GM18519 (cell line): ENCODE measurements around the gene PIK3CD.

Experiments
- ATAC-seq: cut with Tn5 transposase; IDR thresholded peaks from one replicate; pipeline ENCODE4 v1.9.1; 2021; ENCODE audit warnings: mild to moderate bottlenecking, moderate library complexity; ENCODE audit not compliant: unreplicated experiment, low FRiP score

The PIK3CD gene

DNA sequence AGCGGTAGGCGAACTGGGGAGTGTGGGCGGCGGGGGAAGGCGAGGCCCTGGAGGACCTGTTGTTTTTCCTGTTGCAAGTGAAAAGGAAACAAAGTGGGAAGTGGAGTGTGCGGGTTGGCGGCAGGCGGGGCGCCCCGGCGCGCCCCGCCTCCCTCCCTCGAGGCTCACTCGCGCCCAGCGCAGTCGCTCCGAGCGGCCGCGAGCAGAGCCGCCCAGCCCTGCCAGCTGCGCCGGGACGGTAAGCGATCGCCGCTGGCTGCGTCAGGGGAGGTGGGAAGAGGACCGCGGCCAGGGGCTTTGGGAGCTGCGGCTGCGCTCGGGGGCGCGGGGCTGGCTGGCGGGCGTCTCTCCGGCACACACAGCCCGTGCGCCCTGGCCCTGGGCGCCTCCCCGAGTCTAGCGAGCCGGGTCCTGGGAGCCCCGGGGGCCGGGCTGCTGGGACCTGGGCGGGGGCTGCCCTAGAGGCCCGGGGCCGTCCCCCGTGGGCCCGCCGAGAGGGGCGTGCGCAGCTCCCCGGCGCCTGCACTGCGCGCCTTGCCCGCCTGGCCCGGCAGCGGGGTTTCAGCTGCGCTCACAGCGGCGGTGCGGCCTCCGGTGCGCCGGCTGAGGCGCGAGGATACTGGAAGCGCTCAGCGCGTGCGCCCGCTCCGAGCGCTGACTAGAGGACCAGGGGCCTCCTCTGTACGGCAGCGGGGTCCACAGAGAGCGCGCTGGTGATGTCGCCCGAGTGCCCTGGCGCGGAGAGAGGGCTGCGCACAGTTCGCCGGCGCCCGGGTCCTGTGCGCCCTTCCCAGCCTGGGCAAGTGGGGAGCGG lies at the start of gene PIK3CD:
TSS of gene PIK3CD (plus strand) at position 167 of the 814 bp plus-strand sequence. CDS start 58,725 bp downstream, outside the sequence.
- ATAC-seq, result no peak

DNA sequence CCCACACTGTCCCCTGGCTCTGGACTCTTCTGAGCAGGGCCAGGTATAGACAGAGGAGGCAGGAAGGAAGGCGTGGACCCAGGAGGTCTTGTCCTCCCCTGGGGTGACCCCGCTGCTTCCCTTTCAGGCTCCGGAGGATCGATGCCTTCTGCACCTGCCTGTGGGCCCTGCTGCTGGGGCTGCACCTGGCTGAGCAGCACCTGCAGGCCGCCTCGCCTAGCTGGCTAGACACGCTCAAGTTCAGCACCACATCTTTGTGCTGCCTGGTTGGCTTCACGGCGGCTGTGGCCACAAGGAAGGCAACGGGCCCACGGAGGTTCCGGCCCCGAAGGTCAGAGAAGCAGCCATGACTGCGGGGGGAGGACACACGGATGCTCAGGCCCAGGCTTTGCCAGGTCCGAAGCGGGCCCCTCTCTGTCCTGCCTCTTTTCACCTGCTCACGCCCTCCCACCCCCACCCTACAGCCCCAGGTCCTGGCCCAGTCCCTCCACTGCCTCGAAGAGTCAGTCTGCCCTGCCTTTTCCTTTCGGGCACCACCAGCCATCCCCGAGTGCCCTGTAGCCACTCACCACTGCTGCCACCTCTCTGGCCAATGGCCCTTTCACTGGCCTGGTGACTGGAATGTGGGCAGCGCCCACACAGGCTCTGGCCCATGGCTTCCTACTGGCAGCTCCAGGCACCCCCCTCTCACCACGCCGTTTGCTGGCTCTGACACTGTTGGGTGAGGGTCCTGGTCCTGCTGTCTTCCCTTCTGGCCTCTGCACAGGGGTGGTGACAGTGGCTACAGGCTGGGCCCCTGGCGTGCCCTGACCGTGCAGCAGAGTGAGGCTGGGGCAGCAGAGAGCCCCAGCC lies 49.4 kb upstream of the PIK3CD start:
- no peak for ATAC-seq

DNA sequence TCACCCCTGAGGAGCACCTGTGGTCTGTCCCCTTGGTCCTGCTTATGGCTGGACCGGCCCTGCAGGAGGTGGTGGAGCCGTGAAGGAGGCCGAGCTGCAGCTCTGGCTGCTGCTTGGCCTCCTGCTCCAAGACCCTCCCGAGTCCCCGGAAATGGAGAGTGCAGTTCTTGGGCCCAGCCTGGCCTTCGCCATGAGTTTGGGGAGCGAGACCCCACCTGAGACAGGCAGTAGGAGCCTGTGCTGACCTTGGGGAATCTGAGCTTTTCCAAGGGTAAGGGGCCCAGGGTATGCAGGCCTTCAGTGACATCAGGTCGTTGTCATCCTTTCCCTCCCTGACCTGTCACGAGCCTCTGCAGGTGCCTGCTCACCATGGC lies 48.8 kb upstream of the PIK3CD start:
- no peak for ATAC-seq

DNA sequence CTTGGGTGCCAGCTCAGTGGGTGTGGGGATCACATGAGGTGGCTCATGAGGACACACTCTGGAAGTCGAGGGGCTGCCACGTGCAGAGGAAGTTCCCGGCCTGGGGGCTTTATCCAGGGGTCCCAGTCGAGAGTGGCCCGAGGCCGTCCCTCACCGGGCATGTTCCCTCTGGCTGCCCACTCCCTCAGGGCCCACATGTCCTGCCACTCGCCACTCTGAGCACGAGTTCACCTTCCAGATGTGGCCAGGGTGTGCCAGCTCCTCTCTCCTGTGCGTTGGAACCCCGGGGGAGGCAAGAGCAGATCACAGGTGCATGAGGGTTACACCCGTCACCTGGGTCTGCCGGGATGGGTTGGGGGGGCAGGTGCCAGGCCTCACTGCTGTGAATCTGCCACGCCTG lies 48.2 kb upstream of the PIK3CD start:
- no peak for ATAC-seq

DNA sequence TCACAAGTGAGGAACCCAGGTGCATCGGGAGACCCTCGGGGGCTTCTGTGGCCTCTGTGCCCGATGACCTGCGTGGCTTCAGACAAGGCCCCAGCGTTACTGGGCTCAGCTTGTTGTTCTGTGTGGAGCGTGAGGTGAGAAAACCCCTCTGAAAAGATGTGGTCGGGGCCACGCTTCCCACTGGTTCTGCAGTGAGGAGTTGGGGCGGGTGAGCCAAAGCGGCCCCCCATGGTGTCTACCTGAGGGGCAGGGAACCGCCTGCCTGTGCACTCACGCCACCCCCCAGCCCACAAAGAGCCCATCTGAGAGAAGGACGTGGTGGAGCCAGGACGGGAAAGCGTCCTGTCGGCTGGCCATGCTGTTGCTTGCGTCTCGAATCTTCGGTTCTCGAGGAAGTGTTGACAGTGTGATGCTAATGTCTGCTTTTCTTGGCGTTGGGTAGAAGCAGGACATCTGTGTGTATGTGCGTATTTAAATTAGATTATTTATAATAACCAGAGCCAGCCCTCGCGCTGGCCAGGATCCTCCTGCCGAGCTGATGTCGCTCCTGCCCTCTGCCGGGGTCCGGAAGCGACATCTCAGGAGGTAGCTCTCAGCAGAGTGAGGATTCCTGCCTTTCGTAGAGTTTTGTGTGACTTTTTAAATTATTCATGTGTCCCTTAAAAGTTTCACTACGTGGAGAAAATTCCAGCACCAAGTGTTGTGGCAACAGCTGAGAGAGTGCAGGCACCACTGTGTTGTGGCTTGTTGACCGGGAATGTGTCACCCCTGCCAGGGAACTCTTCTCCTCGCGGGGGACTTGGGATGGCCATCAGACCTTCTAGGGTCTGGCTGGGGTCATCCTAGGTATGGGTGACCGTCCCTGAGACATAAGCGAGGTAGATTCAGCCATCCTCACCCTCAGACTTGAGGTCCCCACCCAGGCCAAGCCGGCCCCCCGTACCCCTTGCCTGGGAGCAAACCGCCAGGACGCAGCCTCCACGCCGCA lies 47.5 kb upstream of the PIK3CD start:
- ATAC-seq, result no peak

DNA sequence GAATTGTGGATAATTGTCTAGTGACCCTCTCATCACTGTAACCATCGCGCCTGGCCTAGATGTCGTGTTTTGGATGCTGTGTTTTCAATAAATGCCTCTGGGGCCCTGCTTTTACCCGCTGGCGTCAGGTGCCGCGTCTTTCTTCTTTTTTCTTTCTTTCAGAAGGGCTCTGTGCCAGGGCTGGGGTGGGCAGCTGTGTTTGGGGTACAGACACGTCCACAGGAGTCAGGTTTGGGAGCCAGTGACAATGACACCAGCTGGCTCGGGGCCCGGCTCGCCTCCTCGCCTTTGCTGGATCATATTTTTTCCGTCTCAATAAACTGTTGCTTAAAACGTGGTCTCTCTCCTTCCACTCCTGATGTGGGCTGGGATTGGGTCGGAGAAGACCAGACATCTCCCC lies 46.7 kb upstream of the PIK3CD start:
- ATAC-seq, result no peak

DNA sequence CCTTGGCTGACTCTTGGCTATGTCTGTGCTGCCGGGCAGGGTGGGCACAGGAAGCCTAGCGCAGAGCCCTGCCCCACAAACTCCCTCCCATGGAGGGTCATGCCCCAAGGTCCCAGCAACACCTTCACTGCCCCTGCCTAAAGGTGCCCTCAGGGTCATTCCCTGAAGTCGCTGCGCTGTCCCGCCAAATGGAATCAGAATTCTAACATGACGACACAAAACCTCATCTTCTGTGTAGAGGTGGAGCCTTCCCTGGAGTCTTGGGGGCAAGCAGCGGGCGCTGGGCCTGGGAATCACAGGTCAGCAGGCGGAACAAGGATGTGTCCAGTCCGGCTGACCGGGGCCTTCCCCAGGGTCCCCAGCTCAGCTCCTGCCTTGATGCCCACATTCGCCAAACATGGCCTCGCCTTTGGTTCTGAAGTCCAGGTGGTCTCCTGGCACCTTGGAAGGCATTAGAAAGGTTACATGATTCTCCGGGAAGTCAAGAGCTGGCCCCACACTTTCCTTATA lies 45.5 kb upstream of the PIK3CD start:
- ATAC-seq, result no peak

DNA sequence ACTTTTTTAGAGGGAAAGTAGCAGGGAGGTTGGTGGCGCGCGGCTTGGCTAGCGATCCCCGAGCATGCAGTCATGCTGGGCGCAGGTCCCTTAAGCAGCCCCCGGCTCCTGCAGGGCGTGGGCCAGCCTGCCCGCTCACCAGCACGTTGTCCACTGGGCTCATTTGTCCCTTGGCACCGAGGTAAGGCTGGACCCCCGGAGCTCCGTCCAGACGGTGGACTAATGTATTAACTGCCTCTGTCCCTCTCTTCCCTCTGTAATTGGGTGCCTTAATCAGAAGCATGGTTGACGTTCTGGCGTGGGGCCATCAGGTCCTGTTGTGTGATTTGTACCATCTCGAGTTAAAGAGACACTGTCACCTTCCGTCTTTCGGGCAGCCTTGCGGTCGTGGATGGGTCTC lies 45.1 kb upstream of the PIK3CD start:
- no peak for ATAC-seq

DNA sequence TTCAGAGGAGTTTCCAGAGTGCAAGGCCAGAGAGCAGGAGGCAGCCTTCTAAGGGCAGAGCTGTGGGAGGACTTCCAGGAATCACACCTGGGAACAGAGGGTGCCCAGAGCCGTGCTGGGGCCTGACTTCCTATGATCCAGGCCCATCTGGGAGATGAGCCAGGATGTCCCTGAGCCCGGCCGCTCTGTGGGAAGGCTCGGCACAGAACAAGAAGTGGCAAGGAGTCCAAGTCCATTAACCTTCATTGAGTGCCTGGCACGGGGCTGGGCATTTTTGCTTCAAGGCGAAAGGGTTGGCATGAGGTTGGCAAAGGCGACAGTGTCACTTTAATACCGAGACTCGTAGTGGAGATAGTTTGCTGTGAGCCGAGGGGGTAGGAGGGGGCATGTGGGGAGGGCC lies 44.6 kb upstream of the PIK3CD start:
- ATAC-seq, result no peak

DNA sequence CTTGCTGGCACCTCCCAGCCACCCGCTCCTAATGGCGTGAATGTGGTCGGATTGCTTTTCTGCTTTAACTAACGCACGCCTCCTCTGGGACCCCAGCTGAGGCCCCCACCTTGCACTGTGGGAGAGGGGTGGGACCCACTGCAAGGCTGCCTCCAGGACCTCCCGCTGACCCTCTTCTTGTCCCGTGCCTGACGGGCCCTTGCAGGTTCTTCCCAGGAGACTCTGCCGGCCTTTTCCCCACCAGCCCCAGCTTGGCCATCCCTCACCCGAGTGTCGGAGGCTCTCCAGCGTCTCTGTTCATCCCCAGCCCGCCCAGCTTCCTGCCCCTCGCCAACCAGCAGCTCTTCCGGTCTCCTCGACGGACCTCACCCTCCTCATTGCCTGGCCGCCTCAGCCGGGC lies 44.2 kb upstream of the PIK3CD start:
- ATAC-seq, result no peak

DNA sequence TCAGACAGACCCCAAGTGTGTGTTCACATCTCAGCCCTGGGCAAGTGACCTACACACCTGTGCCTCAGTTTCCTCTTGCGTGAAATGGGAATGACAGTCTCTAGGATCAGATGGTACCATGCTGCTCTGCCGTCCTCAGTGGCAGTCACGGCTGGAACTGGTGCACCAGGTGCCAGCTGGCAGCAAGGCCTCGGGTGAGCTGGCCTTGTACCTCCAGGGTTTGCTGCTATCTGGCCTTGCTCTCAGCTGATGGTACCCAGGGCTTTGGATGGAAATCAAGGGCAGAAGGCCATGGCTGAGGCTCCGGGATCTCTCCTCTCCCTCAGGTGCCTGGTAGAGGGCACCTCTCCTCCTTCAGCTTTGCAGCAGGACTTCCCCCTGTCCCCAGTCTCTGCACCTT lies 41.5 kb upstream of the PIK3CD start:
- ATAC-seq, result no peak

DNA sequence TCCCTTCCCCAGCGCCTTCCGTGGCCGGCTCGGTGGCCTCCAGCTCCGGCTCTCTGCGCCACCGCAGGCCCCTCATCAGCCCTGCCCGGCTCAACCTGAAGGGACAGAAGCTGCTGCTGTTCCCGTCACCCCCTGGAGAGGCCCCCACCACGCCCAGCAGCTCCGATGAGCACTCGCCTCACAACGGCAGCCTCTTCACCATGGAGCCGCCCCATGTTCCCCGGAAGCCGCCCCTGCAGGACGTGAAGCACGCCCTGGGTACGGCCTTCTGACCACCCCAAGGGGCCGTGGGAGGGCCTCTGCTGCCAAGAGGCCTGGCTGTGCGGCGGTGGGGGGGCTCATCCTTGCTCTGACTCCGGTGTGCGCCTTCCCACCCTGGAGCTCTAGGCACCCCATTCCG lies 41.0 kb upstream of the PIK3CD start:
- ATAC-seq, result no peak

DNA sequence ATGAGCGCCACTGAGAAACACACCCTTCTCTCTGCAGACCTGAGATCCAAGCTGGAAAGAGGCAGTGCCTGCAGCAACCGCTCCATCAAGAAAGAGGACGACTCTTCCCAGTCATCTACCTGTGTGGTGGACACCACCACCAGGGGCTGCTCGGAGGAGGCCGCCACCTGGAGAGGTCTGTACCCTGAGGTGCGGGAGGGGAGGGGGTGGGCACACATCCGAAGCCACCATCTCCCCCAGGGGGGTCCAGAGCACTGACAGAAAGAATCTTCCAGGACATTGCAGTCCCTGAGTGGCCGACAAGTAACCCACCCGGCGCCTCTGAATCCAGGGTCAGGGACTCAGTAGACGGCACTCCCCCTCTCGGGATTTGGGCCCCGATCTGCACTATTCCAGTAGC lies 39.8 kb upstream of the PIK3CD start:
- ATAC-seq, result no peak

DNA sequence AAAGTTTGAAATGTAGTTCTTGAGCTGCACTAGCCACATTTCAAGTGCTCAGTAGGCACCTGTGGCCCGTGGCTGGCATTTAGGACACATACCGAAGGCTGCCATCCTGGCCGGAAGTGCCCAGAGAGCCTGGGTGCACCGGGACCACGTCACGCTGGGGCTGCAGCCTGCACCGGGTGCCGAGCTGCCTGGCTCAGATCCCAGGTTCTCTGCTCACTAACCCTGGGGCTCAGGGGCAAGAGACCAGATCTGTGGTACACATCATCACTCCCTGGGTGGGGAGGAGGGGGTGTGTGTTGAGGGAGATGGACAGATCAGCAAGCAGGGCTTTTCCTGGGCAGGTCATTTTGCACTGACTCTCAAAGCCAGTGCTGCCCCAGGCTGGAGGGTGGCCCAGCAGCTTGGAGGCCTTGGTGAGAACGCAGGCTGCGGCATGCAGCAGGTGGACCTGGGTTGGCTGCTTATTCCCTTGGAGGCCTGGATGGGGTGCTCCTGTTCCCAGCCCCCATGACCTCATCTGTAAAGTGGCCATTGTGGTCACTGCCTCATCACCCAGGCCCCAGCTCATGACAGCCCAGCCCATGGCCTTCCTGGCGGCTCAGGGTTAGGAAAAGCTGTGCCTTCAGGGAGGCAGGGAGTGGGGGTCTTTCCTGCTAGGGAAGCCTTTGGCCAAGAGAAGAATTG lies 39.2 kb upstream of the PIK3CD start:
- no peak for ATAC-seq

DNA sequence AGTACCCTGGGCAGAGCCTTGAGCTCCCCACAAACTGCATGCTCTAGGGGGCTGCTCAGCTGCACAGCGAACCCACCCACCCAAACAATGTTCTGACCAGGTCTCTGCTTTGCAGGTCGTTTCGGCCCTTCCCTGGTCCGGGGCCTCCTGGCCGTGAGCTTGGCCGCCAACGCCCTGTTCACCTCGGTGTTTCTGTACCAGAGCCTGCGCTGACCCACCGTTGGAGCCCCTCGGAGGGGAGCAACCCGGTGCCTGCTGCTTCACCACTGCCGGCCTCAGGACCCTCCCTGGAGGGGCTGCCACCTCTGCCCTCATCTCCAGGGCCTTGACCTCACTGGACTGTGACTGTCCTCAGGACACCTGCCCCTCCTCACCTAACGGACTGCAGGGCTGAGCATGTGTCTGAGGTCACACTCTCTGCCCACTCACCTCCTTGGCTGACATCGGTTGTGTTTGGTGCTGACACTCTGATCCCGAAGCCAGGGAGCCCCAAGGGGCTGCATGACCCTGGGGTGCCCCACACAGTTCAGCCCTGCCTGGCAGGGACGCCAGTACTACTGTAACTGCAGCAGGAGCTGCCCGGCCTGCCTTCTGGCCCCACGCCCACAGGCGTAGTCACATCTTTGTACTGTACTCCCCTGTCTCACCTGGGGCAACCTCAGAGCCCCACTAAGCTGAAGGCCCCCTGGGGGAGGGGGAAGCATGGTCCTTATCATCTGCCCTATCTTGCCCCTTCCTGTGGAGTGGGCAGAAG lies 38.5 kb upstream of the PIK3CD start:
- ATAC-seq, result no peak

DNA sequence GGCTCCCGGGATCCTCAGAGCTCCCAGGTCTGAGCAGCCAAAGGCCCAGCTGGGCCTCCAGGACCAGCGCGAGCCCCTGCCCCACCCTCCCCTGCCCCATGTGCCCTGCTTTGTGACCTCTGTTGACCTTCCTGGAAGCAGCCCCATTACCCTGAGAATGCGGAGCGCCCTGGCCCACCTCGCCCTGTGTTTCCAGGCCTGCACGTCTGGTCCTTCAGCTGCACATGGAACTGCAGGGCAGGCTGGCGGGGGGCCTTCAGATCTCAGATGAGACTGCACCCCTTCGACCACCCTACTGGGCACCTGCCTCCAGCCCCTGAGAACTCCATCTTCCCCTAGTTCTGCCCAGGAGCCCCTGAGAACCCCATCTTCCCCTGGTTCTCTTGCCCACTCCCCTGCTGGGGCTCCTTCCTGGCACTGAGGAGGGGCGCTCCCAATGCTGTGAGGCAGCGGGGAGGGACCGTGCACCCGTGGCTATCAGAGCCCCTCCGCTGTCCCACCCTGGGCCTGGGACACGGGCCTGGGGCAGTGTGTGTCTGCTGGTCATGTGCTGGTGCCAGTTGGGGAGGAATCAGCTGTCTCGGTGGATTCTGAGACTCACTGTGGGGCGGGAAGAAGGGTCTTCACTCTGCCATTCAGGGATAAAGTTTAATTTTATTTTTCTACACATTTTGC lies 37.8 kb upstream of the PIK3CD start:
- no peak for ATAC-seq

DNA sequence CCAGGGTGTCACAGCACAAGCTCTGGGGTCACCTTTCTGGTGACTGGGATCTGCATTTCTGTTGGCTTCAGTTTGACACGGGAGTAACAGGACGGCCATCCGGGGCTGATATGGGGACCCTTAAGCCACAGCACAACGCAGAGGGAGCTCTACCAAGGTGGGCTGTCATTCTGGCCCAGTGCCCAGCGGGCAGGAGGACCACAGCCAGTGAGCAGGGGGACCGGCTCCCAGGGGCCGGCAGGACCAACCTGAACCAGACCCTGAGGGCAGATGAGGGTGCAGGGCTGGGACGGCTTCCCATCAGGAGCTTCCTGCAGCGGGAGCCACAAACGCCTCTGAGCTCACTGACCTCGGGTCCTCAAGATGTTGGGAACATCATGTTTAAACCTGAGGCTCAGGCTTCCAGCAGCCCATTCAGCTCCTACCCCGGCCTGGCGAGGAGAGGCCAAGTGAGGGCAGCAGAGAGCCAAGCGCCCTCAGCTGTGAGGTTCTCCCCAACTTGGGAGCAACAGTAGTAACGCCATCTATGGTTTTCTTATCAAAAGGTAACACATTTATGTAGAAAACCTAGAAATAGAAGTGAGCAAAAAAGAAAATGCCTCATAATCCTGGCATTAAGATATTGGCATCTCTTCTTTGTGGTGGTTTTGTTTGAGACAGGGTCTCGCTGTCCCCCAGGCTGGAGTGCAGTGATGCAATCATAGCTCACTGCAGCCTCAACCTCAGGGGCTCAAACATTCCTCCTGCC lies 36.0 kb upstream of the PIK3CD start:
- no peak for ATAC-seq
